GM23248 (cell line): ENCODE measurements around the gene KCNC1.

Experiments used
- EZH2 ChIP-seq: fragments of 200-600 bp; sonication (generic); IDR thresholded peaks from 2 replicates; pipeline ENCODE4 v1.6.1; 2018; ENCODE audit warnings: antibody characterized with exemption, mild to moderate bottlenecking; ENCODE audit not compliant: insufficient read depth, poor library complexity, severe bottlenecking
- EZH2phosphoT487 ChIP-seq: fragments of 200-600 bp; sonication (generic); IDR thresholded peaks from 2 replicates; pipeline ENCODE4 v1.6.1; 2018; ENCODE audit warnings: antibody characterized with exemption, moderate library complexity, mild to moderate bottlenecking, low read depth; ENCODE audit not compliant: insufficient read depth

DNA sequence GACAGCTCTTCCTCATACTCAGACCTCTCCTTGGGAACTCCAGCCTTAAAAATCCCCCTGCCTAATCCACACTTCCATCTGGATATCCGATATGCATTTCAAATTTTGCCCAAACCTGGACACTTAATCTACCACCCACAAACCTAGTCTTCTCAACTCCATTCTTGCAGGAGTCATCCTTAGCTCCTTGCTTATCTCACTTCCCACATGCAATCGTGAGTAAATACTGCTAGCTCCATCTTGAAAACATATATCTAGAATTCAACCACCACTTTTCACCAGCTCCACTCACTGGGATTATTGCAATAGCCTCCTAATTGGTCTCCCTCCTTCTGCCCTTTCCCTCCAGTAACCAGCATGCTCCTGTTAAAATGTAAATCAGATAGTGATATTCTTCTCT, 17.8 kb upstream of the KCNC1 start:
- TF ChIP-seq EZH2phosphoT487 (no peak), EZH2 (no peak)
